Measurements from ENCODE around the gene MAPK8.

The MAPK8 gene

GRCh38 chr10:48480397-48481374 lies 174.2 kb downstream of the MAPK8 start:
- TF ChIP-seq CTCF (conservative IDR thresholded peaks at IDR 0.05) = no peak
- H3K27ac ChIP-seq = no peak overlapping the region

- TF ChIP-seq CTCF (conservative IDR thresholded peaks at IDR 0.05) = no peak
- H3K27ac ChIP-seq = no peak overlapping the region
Observed at GRCh38 chr10:48481385-48481784, 174.9 kb downstream of the MAPK8 start.

GRCh38 chr10:48482207-48482606 lies 175.7 kb downstream of the MAPK8 start:
- no peak overlapping the region for H3K27ac ChIP-seq
- no peak for TF ChIP-seq CTCF (conservative IDR thresholded peaks at IDR 0.05)

- TF ChIP-seq CTCF (conservative IDR thresholded peaks at IDR 0.05) = no peak
- H3K27ac ChIP-seq = no peak overlapping the region
Observed at GRCh38 chr10:48484911-48485310, 178.4 kb downstream of the MAPK8 start.

- TF ChIP-seq CTCF (conservative IDR thresholded peaks at IDR 0.05) = no peak
- H3K27ac ChIP-seq = no peak overlapping the region
Observed at GRCh38 chr10:48485711-48486110, 179.2 kb downstream of the MAPK8 start.

- no peak overlapping the region for H3K27ac ChIP-seq
- TF ChIP-seq CTCF (conservative IDR thresholded peaks at IDR 0.05) = no peak
Observed at GRCh38 chr10:48487244-48487643, 180.8 kb downstream of the MAPK8 start.

All from VCaP (cell line).